ENCODE measurements around the gene MROH7. TPM values are rescaled to one million over a fixed set of nuclear protein-coding genes. Genes with fewer than 3 reads are reported as not detected.
"Not testable (repeated sequence)": the region's sequence is repeated elsewhere in the genome, so short reads cannot be mapped to it uniquely, and the experiment has no call there.

The MROH7 gene
- total and polyA plus RNA-seq, 4 donors: 2.1 to 42.3 (median 14.7) TPM

GRCh38 chr1:54615531-54616279 is 25.9 kb upstream of the MROH7 start:
- no peaks in the 10 kb centered on the region for H3K27me3 ChIP-seq (ENCODE audit: control insufficient read depth in 1 of 2, insufficient read depth in 2 of 2, low read length in 1 of 2)
- DNase-seq: peak in 1 of 2 donors; percentile 74
- H3K4me1 ChIP-seq (ENCODE audit: control insufficient read depth in 1 of 2, insufficient read depth in 2 of 2, low read length in 2 of 2): no peaks in the 10 kb centered on the region
- 60 to 70% methylated on average over 13 of the region's 13 CpGs for WGBS, 2 donors
- ATAC-seq (ENCODE audit: low FRiP score): peak; percentile 8
- no peaks in the 10 kb centered on the region for H3K36me3 ChIP-seq (ENCODE audit: control insufficient read depth in 1 of 2, insufficient read depth in 2 of 2, low read length in 1 of 2)
- no peak overlapping the region for H3K27ac ChIP-seq (ENCODE audit: low read depth in 1 of 2, low read length in 2 of 2)
- intact Hi-C loops (cut with DNase I): no loop called here
- no peak overlapping the region for H3K4me3 ChIP-seq (ENCODE audit: low read length in 2 of 2)
- no peaks in the 10 kb centered on the region for H3K9me3 ChIP-seq (ENCODE audit: control insufficient read depth, low read length)

DNA sequence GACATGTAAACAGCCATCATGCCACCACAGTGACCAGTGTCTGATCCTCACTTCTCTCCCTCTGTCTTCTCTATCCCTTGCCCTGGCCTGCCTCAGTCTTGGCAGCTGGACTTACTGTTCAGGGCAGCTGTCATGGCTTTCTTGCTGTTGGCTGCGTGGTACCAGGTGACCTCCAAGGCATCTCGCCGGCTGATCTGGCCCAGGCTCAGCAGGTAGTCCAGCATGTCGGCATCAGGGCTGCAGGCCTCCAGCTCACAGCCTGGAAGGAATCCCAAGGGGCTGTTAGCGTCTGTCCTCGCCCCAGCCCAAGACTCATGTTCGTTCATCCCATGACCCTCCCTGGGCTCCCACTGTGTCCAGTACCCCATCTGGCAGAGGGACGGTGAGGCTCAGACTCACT is 21.8 kb upstream of the MROH7 start:
- Histone ChIP-seq H3K36me3 (ENCODE audit: control insufficient read depth in 1 of 2, insufficient read depth in 2 of 2, low read length in 1 of 2) (no peaks in the 10 kb centered on the region), H3K27me3 (ENCODE audit: control insufficient read depth in 1 of 2, insufficient read depth in 2 of 2, low read length in 1 of 2) (no peaks in the 10 kb centered on the region), H3K4me1 (ENCODE audit: control insufficient read depth in 1 of 2, insufficient read depth in 2 of 2, low read length in 2 of 2) (no peaks in the 10 kb centered on the region), H3K27ac (ENCODE audit: low read depth in 1 of 2, low read length in 2 of 2) (no peak overlapping the region), H3K4me3 (ENCODE audit: low read length in 2 of 2) (no peak overlapping the region), H3K9me3 (ENCODE audit: control insufficient read depth, low read length) (no peaks in the 10 kb centered on the region)
- no peak for ATAC-seq (ENCODE audit: low FRiP score)
- 78 to 80% methylated on average over 8 of the region's 8 CpGs for WGBS, 2 donors
- DNase-seq: peak in 1 of 2 donors; percentile 59
- intact Hi-C loops (cut with DNase I): no loop called here

- 67 to 73% methylated on average over 18 of the region's 18 CpGs for WGBS, 2 donors
- intact Hi-C loops (cut with DNase I): no loop called here
- Histone ChIP-seq H3K36me3 (ENCODE audit: control insufficient read depth in 1 of 2, insufficient read depth in 2 of 2, low read length in 1 of 2) (no peaks in the 10 kb centered on the region), H3K4me3 (ENCODE audit: low read length in 2 of 2) (no peak within 1 kb of the TSS), H3K27ac (ENCODE audit: low read depth in 1 of 2, low read length in 2 of 2) (no peak within 1 kb of the TSS), H3K4me1 (ENCODE audit: control insufficient read depth in 1 of 2, insufficient read depth in 2 of 2, low read length in 2 of 2) (no peaks in the 10 kb centered on the region), H3K9me3 (ENCODE audit: control insufficient read depth, low read length) (no peaks in the 10 kb centered on the region), H3K27me3 (ENCODE audit: control insufficient read depth in 1 of 2, insufficient read depth in 2 of 2, low read length in 1 of 2) (no peaks in the 10 kb centered on the region)
- no peak for ATAC-seq (ENCODE audit: low FRiP score)
- peak; percentile 20 to 70 for DNase-seq
Measured at GRCh38 chr1:54623216-54624007, 18.2 kb upstream of the MROH7 start, which contains the start of gene FAM151A. Gene FAM151A (minus strand): TSS chr1:54623525. CDS start chr1:54623395, 130 bp downstream.

DNA sequence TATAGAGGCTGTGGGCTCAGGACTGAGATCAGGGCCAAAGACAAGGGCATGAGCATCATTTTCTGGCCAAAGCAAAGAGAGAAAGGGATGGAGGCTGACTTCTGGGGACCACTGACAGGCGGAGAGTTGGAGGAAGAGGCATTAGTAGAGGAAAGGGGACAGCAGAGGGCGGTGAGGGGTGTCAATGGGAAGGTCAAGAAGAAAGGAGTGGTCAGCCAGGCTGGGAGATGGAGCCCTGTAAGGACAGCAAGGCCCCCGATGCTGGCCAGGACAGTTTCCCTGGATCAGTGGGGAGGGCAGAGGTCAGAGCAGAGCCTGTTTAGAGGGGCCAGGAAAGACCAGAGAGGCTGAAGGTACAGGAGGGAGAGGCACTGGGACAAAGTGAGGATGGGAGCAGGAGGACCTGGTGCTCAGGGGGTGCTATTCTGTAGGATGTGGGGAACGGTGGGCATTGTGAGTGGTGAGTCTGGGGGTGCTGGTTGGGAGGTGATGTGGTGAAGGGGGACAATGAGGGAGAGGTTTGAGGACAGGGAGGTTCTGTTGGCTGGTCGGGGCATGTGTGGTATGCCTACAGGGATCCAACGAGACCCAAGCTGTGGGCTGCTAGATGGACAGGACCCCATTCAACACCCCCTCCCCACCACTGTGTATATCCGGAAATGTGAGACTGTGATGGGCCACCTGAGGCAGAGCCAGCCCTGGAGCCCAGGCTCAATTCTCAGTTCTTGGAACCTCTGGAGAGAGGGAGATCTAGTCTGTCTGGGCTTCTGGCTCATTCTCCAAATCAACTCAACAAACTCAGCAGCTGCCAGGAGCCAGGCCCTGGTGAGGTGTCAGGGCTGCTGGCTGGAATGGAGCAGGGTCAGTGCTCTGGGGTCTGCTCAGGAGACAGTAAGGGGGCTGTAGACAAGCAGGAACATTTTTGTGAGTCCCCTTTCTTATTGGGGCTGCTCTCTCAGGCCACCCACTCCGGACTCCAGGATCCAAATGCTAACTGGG is 16.8 kb upstream of the MROH7 start:
- Histone ChIP-seq H3K36me3 (ENCODE audit: control insufficient read depth in 1 of 2, insufficient read depth in 2 of 2, low read length in 1 of 2) (no peaks in the 10 kb centered on the region), H3K4me3 (ENCODE audit: low read length in 2 of 2) (no peak overlapping the region), H3K27ac (ENCODE audit: low read depth in 1 of 2, low read length in 2 of 2) (no peak overlapping the region), H3K9me3 (ENCODE audit: control insufficient read depth, low read length) (no peaks in the 10 kb centered on the region), H3K27me3 (ENCODE audit: control insufficient read depth in 1 of 2, insufficient read depth in 2 of 2, low read length in 1 of 2) (no peaks in the 10 kb centered on the region), H3K4me1 (ENCODE audit: control insufficient read depth in 1 of 2, insufficient read depth in 2 of 2, low read length in 2 of 2) (no peaks in the 10 kb centered on the region)
- ATAC-seq (ENCODE audit: low FRiP score) (no peak), DNase-seq (peak; percentile 15 to 17)
- intact Hi-C loops (cut with DNase I): no loop called here
- 60 to 93% methylated on average over 8 of the region's 8 CpGs for WGBS, 2 donors

- DNase-seq (peak in 1 of 2 donors; percentile 20), ATAC-seq (ENCODE audit: low FRiP score) (no peak)
- Histone ChIP-seq H3K36me3 (ENCODE audit: control insufficient read depth in 1 of 2, insufficient read depth in 2 of 2, low read length in 1 of 2) (no peaks in the 10 kb centered on the region), H3K27me3 (ENCODE audit: control insufficient read depth in 1 of 2, insufficient read depth in 2 of 2, low read length in 1 of 2) (no peaks in the 10 kb centered on the region), H3K4me1 (ENCODE audit: control insufficient read depth in 1 of 2, insufficient read depth in 2 of 2, low read length in 2 of 2) (no peaks in the 10 kb centered on the region), H3K4me3 (ENCODE audit: low read length in 2 of 2) (no peak overlapping the region), H3K27ac (ENCODE audit: low read depth in 1 of 2, low read length in 2 of 2) (no peak overlapping the region), H3K9me3 (ENCODE audit: control insufficient read depth, low read length) (no peaks in the 10 kb centered on the region)
- WGBS, 2 donors: 76% methylated on average over 10 of the region's 10 CpGs; no CpG with 5 or more reads in 1 of the 2 donors
- intact Hi-C loops (cut with DNase I): no loop called here
Measured at GRCh38 chr1:54627196-54627595, 14.4 kb upstream of the MROH7 start.

DNA sequence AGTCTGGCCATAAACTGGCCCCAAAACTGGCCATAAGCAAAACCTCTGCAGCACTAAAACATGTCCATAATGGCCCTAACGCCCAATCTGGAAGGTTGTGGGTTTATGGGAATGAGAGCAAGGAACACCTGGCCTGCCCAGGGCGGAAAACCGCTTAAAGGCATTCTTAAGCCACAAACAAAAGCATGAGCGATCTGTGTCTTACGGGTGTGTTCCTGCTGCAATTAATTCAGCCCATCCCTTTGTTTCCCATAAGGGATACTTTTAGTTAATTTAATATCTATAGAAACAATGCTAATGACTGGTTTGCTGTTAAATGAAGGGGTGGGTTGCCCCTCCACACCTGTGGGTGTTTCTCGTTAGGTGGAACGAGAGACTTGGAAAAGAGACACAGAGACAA is 5.8 kb upstream of the MROH7 start:
- H3K9me3 ChIP-seq (ENCODE audit: control insufficient read depth, low read length); H3K27me3 ChIP-seq (ENCODE audit: control insufficient read depth in 1 of 2, insufficient read depth in 2 of 2, low read length in 1 of 2); intact Hi-C loops (cut with DNase I); H3K4me3 ChIP-seq (ENCODE audit: low read length in 2 of 2); H3K27ac ChIP-seq (ENCODE audit: low read depth in 1 of 2, low read length in 2 of 2); H3K36me3 ChIP-seq (ENCODE audit: control insufficient read depth in 1 of 2, insufficient read depth in 2 of 2, low read length in 1 of 2); H3K4me1 ChIP-seq (ENCODE audit: control insufficient read depth in 1 of 2, insufficient read depth in 2 of 2, low read length in 2 of 2); ATAC-seq (ENCODE audit: low FRiP score): not testable (repeated sequence)
- WGBS, 2 donors: 88 to 96% methylated on average over 7 of the region's 7 CpGs
- DNase-seq: peak in 1 of 2 donors; percentile 3

DNA sequence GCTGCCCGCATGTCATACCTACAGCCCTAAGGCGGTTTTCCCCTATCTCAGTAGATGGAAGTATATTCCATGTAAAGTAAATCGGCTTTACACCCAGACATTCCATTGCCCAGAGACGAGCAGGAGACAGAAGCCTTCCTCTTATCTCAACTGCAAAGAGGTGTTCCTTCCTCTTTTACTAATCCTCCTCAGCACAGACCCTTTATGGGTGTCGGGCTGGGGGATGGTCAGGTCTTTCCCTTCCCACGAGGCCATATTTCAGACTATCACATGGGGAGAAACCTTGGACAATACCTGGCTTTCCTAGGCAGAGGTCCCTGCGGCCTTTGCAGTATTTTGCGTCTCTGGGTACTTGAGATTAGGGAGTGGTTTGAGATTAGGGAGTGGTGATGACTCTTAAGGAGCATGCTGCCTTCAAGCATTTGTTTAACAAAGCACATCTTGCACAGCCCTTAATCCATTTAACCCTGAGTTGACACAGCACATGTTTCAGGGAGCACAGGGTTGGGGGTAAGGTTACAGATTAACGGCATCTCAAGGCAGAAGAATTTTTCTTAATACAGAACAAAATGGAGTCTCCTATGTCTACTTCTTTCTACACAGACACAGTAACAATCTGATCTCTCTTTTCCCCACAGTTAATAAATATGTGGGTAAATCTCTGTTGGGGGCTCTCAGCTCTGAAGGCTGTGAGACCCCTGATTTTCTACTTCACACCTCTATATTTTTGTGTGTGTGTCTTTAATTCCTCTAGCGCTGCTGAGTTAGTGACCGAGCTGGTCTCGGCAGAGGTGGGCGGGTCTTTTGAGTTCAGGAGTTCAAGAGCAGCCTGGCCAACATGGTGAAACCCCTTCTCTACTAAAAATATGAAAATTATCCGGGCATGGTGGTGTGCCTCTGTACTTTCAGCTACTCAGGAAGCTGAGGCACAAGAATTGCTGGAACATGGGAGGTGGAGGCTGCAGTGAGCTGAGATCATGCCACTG is 4.8 kb upstream of the MROH7 start:
- H3K9me3 ChIP-seq (ENCODE audit: control insufficient read depth, low read length); H3K27me3 ChIP-seq (ENCODE audit: control insufficient read depth in 1 of 2, insufficient read depth in 2 of 2, low read length in 1 of 2); H3K4me1 ChIP-seq (ENCODE audit: control insufficient read depth in 1 of 2, insufficient read depth in 2 of 2, low read length in 2 of 2); H3K27ac ChIP-seq (ENCODE audit: low read depth in 1 of 2, low read length in 2 of 2); intact Hi-C loops (cut with DNase I); H3K4me3 ChIP-seq (ENCODE audit: low read length in 2 of 2); H3K36me3 ChIP-seq (ENCODE audit: control insufficient read depth in 1 of 2, insufficient read depth in 2 of 2, low read length in 1 of 2); ATAC-seq (ENCODE audit: low FRiP score): not testable (repeated sequence)
- 79 to 80% methylated on average over 14 of the region's 14 CpGs for WGBS, 2 donors
- peak in 1 of 2 donors; percentile 31 for DNase-seq
